Fibroblast of gingiva (primary cell): Measurements from ENCODE around the gene AUTS2.
"Not testable (repeated sequence)": the region's sequence is repeated elsewhere in the genome, so short reads cannot be mapped to it uniquely, and the experiment has no call there.

Source experiments
- DNase-seq: peaks from one replicate; pipeline ENCODE4 v3.0.0-alpha.2; 2011; ENCODE audit warnings: low read depth

Gene AUTS2

DNA sequence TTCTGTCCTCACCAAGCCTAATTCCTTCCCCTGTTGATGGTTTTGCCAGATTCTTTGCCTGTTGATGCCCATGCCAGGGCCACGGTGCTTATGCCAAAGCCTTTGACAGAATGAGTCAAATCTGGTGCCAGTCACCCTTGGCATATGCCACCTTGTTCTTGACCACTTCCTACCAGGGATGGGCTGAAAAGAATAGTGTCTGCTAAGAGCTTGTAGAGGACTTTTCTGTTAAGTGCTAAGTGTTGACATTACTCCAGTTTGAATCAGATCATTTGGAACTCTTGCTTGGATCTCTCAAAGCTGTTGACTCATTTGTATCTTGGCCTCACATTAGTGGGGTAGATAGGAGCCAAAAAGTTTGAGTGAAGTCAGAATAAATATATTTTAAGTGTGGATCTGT, 661.2 kb downstream of the AUTS2 start:
- DNase-seq: peak; percentile 4

DNA sequence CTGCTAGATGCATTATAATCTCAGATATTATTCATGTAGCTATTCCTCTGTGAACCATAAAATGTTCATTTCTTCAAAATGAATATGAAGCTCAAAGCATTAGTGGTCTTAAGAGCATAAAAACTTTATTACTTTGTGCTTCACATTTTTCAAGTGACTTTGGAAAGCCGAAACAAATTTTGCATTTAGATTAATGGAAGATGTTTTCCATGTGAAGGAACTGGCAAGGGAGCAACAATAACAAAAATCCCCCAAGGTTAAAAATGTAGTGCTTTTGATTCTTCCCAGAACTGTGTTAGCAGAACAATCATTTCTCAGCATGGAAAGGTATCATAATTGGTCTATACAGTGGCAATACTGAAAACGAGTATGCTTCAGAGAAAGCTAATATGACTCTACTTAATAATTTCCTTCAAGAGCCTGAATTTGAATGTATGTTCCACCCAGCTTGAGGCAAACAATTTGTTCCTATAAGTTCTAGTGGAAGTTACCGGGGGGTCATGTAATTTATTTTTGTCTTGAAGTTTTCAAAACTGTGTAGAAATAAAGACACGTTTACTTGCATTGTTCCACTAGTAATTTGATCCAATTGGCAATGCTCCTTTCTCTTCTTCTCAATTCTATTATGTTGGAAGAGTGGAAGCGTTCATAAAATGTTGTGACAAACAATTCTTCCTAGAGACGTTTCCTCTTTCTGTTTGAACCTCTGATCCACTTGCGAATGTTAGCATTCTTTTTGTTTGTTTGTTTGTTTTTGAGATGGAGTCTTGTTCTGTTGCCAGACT, 665.4 kb downstream of the AUTS2 start:
- DNase-seq: no peak

DNA sequence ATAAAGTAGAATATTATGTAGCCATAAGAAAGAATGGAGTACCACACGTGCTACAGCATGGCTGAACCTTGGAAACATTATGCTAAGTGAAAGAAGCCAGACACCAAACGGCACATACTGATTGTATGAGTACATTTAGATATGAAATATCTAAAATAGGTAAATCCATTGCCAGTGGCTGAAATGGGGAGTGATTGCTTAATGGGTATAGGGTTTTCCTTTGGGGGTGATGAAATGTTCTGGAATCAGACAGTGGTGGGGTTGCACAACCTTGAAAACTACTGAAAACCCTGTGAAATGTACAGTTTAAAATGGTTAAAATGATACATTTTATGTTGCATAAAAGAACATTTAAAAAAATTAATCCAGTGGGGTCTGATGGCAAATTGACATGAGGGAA, 667.9 kb downstream of the AUTS2 start:
- DNase-seq: peak; percentile 14

DNA sequence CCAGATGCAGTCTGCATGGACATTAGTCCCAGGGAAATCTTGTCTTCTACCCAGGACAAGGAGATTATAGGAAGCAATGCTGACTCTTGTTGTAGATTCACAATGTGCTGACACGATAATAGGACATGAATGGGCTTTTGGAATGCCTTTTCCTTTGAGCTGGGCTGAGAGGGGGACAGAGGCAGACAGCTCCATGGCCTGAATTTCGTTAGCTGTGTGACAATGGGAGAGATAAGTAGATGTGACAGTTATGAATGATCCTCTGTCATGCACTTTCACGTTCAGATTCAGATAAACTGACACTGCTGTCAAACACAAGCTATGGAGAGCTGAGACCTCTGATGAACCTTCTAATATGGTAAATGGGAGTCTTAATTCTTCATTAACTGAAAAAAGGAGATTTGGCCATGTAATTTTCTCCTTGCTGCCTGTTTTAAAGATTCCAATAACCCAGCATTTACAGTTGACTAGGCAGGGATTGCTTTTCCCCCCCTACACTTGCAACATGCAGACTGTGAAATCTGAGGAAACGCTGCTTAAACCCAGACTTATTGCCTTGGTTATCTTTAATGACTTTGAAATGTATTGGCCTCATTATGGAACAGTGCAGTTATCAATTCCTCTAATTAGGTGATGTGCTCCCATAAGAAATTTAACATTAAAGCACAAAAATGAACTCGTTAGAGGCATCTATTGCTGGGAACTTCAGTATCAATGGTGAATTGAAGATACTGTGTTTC, 669.3 kb downstream of the AUTS2 start:
- no peak for DNase-seq

DNA sequence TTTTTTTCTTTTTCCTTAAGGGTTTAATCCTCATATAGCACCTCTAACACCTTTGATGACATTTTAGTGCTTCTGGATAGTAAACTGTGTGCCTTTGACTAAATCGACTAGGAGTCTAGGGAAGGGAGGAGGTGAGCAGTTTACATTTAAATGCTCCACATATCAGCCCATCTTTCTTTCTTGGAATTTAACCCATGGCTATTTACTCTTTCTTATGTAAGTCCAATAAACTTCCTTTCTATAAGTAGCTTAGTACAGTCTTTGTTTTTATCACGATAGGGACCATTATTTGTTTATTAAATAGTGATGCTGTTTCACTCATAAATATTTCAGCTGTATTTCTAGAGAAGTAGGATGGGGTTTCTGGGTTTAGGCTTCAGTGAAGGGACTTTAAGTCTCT, 669.9 kb downstream of the AUTS2 start:
- no peak for DNase-seq

GRCh38 chr7:70270149-70270548, 671.9 kb downstream of the AUTS2 start:
- DNase-seq: no peak

DNA sequence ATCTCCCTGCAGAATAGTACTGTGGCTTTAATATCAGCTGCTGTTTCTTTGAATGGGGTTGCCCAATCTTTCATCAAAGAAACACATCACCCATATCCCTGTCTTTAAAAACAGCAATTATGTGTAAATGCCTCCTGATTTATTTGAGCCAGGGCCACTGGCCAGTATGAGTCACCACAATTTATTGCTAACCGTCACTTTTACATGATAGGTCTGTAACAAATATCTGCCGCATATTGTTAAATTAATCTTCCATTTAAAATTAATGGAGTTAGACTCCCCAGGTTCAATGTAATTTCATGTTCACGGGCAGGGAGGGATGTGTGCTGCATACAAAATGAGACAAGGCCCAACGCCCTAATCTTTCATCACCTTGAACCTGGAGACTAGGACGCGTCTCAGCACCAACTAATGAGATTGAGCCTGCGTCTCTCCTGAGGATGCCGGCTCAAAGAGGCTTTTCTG, 673.4 kb downstream of the AUTS2 start:
- DNase-seq: peak; percentile 2

- not testable (repeated sequence) for DNase-seq
Observed at GRCh38 chr7:70275570-70275969, 677.3 kb downstream of the AUTS2 start.

DNA sequence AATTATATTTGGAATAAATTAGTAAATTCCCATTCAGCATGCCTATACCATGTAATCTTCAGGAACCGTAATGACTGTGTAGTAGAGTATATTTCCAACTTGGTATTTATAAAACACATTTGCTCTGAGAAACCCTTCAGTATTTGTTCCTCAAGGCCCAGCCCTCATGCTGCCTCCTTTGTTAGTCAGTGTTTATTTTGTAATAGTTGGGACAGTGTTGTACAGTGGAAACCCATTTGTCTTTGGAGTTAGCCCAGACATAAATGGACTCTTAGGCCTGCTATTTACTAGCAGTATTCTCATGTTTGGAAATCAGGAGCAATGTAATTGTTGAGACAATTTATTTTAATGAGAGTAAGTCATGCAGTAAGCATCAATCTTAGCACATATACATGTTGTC, 686.9 kb downstream of the AUTS2 start:
- no peak for DNase-seq

DNA sequence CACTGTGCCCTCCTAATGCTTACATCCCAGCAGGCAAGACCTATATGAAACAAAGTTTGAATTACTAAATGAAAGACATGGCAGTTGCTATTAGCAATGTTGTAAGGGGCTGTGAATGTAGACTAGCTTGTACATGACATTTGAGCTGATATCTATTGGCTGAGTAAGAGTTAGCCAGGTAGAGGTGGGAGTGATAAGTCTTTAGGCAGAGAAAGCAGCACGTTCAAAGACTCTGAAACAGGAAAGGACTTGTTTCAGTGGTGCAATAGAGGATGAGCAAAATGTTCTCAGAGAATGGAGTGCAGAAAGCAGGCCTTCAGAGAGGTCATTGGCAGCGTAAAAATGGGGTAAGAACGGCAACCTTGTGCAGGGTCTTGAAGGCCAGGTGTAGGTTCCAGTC, 687.6 kb downstream of the AUTS2 start:
- DNase-seq: no peak

DNA sequence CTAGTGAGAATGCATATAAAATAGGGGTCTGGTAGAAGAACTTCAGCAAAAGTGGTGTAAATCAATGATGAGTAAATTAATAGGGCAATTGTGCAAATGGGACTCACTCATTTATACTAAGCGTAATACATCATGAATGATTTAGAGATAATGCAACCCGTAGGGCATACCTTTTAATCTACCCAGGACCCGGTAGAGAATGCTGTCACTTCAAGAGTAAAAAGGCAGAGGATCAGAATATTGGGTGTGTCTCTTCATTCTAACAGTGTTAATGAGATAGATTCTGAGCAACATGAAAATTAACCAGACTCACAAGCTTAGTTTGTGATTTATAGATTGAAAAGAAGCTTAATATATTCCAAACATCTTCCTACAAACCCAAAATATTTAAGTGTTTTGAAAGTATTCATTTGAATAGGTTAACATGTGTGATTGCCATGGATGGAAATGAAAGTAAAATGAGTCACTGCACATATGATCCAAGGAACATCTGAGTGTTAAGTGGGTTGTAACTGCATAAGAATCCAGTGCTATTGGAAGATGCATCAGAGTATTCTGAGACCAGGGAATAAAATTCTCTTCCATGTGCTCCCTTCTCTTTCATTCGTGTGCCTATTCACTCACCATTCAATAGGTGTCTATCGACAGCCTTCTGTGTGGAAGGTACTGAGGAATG, 690.6 kb downstream of the AUTS2 start:
- DNase-seq: peak; percentile 1

DNA sequence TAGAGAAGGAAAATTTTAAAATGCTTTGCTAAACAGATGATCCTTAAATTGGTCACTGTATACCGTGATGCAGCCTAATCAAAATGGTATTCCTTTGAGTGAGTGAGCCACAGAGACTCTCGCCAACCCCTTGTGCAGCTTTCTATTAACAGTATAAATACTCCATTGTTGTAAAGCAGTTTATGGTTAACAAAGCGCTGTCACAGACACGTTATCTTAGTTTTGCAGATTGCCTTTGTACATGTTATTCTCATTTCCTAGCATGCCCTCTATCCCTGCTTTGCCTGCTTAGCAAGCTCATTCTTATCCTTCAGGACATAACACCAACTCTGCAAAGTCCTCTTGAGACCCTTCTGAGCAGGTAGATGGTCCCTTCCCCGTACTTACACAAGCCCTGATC, 694.4 kb downstream of the AUTS2 start:
- no peak for DNase-seq

- no peak for DNase-seq
Observed at GRCh38 chr7:70294211-70294911, 696.1 kb downstream of the AUTS2 start.

- no peak for DNase-seq
Observed at GRCh38 chr7:70298780-70299471, 700.7 kb downstream of the AUTS2 start.

DNA sequence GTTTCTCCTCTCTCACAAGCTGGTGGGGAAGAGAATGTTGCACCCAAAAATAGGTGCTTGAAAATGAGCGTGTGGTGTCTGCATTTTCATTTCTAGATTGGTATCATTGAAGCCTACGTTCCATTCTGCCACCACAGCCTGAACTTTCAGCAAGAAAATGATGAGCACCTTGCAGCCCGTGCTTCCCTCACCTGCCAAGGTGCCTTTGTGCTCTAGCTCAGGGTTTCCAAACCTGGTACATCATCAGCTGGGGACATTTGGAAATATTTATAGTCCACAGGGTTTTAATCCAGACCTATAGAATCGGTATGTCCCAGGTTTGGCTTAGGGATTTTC, 701.2 kb downstream of the AUTS2 start:
- no peak for DNase-seq

- DNase-seq: no peak
Observed at GRCh38 chr7:70301673-70302185, 703.5 kb downstream of the AUTS2 start.

- DNase-seq: no peak
Observed at GRCh38 chr7:70303309-70303708, 705.0 kb downstream of the AUTS2 start.

DNA sequence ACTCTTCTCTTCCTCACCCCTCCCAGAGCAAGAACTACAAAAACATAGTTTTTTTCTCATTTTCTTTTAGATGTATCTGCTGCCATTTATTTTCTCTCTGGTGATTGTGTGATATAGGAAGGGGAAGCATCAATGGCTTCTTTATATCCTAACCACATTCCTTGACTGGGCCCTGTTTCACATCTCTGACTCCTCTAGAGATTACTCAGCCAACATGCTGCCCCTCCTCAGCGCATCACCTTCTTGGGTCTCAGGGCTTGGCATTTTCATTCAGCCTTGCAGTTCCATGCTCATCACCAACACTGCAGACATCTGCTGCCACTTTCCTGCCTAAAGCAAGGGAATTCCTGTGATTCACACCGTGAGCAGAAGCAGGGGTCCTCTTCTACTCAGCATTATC, 705.5 kb downstream of the AUTS2 start:
- no peak for DNase-seq

DNA sequence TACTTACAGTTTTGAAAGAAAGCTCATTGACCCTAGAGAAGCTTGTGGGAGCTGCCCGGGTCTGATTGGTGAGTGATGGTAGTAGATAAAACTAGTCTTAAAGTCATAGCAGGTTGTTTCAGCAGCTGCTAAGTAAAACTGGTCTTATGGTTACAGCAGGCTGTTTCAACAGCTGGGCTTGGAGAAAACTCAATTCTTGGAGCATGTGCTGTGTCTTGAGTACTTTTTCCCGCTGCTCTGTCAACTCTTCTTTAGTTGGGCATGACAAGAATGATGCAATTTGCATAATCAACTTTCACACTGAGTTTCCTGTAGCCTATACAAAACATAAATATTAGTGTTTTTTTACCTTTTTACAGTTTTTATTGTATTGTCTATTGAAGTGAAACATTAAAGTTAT, 707.9 kb downstream of the AUTS2 start:
- DNase-seq: no peak

DNA sequence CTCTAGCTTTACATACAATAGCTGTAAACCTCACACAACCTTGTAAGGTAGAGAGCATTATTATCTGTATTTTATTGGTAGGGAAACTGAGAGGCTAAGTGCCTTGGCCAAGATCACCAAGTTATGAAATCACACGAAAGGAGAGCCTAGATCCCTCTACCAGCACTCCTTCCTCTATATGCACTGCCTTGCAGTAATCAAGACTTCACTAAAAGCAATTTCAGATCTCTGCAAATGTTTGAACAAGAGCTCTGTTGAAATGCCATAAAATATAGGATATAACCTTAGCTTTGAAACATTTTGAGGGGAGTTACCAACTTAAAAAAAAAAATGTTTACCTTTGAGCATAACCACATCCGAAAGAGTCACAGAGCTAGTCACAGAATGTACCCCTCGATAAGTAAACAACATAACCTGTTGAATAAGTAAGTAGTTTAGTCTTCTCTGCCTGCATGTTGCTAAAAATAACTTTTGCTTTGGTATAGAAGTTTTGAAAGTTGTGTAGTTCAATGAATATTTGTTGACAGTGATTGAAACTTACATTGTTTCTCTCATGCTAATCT, 709.4 kb downstream of the AUTS2 start:
- DNase-seq: no peak

DNA sequence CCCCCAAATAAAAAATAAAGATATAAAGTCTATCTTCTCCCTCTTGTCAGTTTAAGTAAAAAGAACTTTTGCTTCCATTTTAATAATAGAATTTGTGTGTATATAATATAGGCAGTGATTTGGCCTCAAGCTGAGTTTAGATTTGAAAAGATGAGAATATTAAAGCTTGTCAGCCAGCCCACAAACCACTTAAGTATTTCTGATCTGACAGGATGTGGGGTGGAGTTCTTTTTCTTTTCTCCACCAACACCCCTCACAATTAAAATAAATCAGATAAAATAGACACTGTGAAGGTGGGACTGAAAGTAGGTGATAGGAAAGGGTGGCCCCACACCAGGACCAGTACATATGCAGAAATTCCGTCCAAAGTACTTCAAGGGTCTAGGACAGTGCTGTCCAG, 714.1 kb downstream of the AUTS2 start:
- DNase-seq: no peak
